ENCODE data around the gene FAAP20. TPM values are rescaled to one million over a fixed set of nuclear protein-coding genes. Genes with fewer than 3 reads are reported as not detected.

The FAAP20 gene
- total RNA-seq, 2 donors from 2014 or later = 44.6 to 48.6 TPM

- Mint-ChIP-seq H3K27ac (no peak overlapping the region), H3K36me3 (ENCODE audit: low read depth) (no peaks in the 10 kb centered on the region), H3K4me3 (no peak overlapping the region), H3K27me3 (no peaks in the 10 kb centered on the region), H3K4me1 (peaks cover 2% of the 10 kb centered on the region)
- H3K9me3 ChIP-seq (ENCODE audit: control insufficient read depth, low read length, poor library complexity, severe bottlenecking) = no peaks in the 10 kb centered on the region
- DNase-seq (no peak), ATAC-seq (no peak)
Observed at GRCh38 chr1:2169200-2169836, 25.3 kb downstream of the FAAP20 start.

- no peak for ATAC-seq
- no peak overlapping the region for H3K4me3 Mint-ChIP-seq
- no peak for DNase-seq
- no peaks in the 10 kb centered on the region for H3K27me3 Mint-ChIP-seq
- peaks cover 2% of the 10 kb centered on the region for H3K4me1 Mint-ChIP-seq
- H3K9me3 ChIP-seq (ENCODE audit: control insufficient read depth, low read length, poor library complexity, severe bottlenecking) = no peaks in the 10 kb centered on the region
- no peaks in the 10 kb centered on the region for H3K36me3 Mint-ChIP-seq (ENCODE audit: low read depth)
- no peak overlapping the region for H3K27ac Mint-ChIP-seq
Observed at GRCh38 chr1:2168535-2168934, 26.0 kb downstream of the FAAP20 start.

GRCh38 chr1:2168090-2168489 lies 26.5 kb downstream of the FAAP20 start:
- no peak overlapping the region for H3K27ac Mint-ChIP-seq
- ATAC-seq (no peak), DNase-seq (no peak)
- no peak overlapping the region for H3K4me3 Mint-ChIP-seq
- no peaks in the 10 kb centered on the region for H3K27me3 Mint-ChIP-seq
- no peaks in the 10 kb centered on the region for H3K9me3 ChIP-seq (ENCODE audit: control insufficient read depth, low read length, poor library complexity, severe bottlenecking)
- H3K36me3 Mint-ChIP-seq (ENCODE audit: low read depth) = no peaks in the 10 kb centered on the region
- peaks cover 2% of the 10 kb centered on the region for H3K4me1 Mint-ChIP-seq

- DNase-seq = no peak
- Mint-ChIP-seq H3K4me3 (no peak overlapping the region), H3K36me3 (ENCODE audit: low read depth) (no peaks in the 10 kb centered on the region), H3K27me3 (no peaks in the 10 kb centered on the region), H3K27ac (no peak overlapping the region), H3K4me1 (peaks cover 6% of the 10 kb centered on the region)
- no peaks in the 10 kb centered on the region for H3K9me3 ChIP-seq (ENCODE audit: control insufficient read depth, low read length, poor library complexity, severe bottlenecking)
- ATAC-seq = no peak
Observed at GRCh38 chr1:2166695-2167094, 27.9 kb downstream of the FAAP20 start.

- Mint-ChIP-seq H3K4me3 (no peak overlapping the region), H3K4me1 (peaks cover 6% of the 10 kb centered on the region), H3K36me3 (ENCODE audit: low read depth) (no peaks in the 10 kb centered on the region), H3K27ac (no peak overlapping the region), H3K27me3 (no peaks in the 10 kb centered on the region)
- no peak for DNase-seq
- ATAC-seq = no peak
- no peaks in the 10 kb centered on the region for H3K9me3 ChIP-seq (ENCODE audit: control insufficient read depth, low read length, poor library complexity, severe bottlenecking)
Observed at GRCh38 chr1:2166254-2166653, 28.3 kb downstream of the FAAP20 start.

- no peaks in the 10 kb centered on the region for H3K27me3 Mint-ChIP-seq
- no peak for ATAC-seq
- no peak overlapping the region for H3K27ac Mint-ChIP-seq
- DNase-seq = no peak
- peaks cover 6% of the 10 kb centered on the region for H3K4me1 Mint-ChIP-seq
- H3K4me3 Mint-ChIP-seq = no peak overlapping the region
- H3K36me3 Mint-ChIP-seq (ENCODE audit: low read depth) = no peaks in the 10 kb centered on the region
- no peaks in the 10 kb centered on the region for H3K9me3 ChIP-seq (ENCODE audit: control insufficient read depth, low read length, poor library complexity, severe bottlenecking)
Observed at GRCh38 chr1:2165646-2166045, 28.9 kb downstream of the FAAP20 start.

GRCh38 chr1:2163205-2163604 lies 31.4 kb downstream of the FAAP20 start:
- ATAC-seq (no peak), DNase-seq (no peak)
- H3K27me3 Mint-ChIP-seq = no peaks in the 10 kb centered on the region
- H3K4me3 Mint-ChIP-seq = no peak overlapping the region
- H3K9me3 ChIP-seq (ENCODE audit: control insufficient read depth, low read length, poor library complexity, severe bottlenecking) = no peaks in the 10 kb centered on the region
- peaks cover 2% of the 10 kb centered on the region for H3K36me3 Mint-ChIP-seq (ENCODE audit: low read depth)
- no peak overlapping the region for H3K27ac Mint-ChIP-seq
- H3K4me1 Mint-ChIP-seq = peaks cover 8% of the 10 kb centered on the region

GRCh38 chr1:2160451-2161300 lies 33.9 kb downstream of the FAAP20 start:
- DNase-seq = no peak
- no peaks in the 10 kb centered on the region for H3K9me3 ChIP-seq (ENCODE audit: control insufficient read depth, low read length, poor library complexity, severe bottlenecking)
- no peak overlapping the region for H3K27ac Mint-ChIP-seq

GRCh38 chr1:2159124-2159523 lies 35.4 kb downstream of the FAAP20 start:
- H3K4me1 Mint-ChIP-seq = peaks cover 8% of the 10 kb centered on the region
- H3K9me3 ChIP-seq (ENCODE audit: control insufficient read depth, low read length, poor library complexity, severe bottlenecking) = no peaks in the 10 kb centered on the region
- no peak for DNase-seq
- H3K4me3 Mint-ChIP-seq = no peak overlapping the region
- peaks cover 5% of the 10 kb centered on the region for H3K36me3 Mint-ChIP-seq (ENCODE audit: low read depth)
- no peaks in the 10 kb centered on the region for H3K27me3 Mint-ChIP-seq
- peak overlapping the region; percentile 2 for H3K27ac Mint-ChIP-seq
- no peak for ATAC-seq

More at GRCh38 chr1:2160451-2161300, 33.9 kb downstream of the FAAP20 start:
- H3K4me1 Mint-ChIP-seq = peaks cover 8% of the 10 kb centered on the region
- H3K36me3 Mint-ChIP-seq (ENCODE audit: low read depth) = peaks cover 2% of the 10 kb centered on the region
- H3K4me3 Mint-ChIP-seq = no peak overlapping the region
- H3K27me3 Mint-ChIP-seq = no peaks in the 10 kb centered on the region
- no peak for ATAC-seq

- ATAC-seq (no peak), DNase-seq (no peak)
- H3K4me3 Mint-ChIP-seq = no peak overlapping the region
- H3K4me1 Mint-ChIP-seq = peaks cover 8% of the 10 kb centered on the region
- peaks cover 5% of the 10 kb centered on the region for H3K36me3 Mint-ChIP-seq (ENCODE audit: low read depth)
- H3K27ac Mint-ChIP-seq = no peak overlapping the region
- no peaks in the 10 kb centered on the region for H3K9me3 ChIP-seq (ENCODE audit: control insufficient read depth, low read length, poor library complexity, severe bottlenecking)
- H3K27me3 Mint-ChIP-seq = no peaks in the 10 kb centered on the region
Observed at GRCh38 chr1:2158272-2158671, 36.3 kb downstream of the FAAP20 start.

GRCh38 chr1:2157856-2158255 lies 36.7 kb downstream of the FAAP20 start:
- H3K4me1 Mint-ChIP-seq = peaks cover 6% of the 10 kb centered on the region
- no peak for DNase-seq
- peaks cover 5% of the 10 kb centered on the region for H3K36me3 Mint-ChIP-seq (ENCODE audit: low read depth)
- H3K4me3 Mint-ChIP-seq = no peak overlapping the region
- no peaks in the 10 kb centered on the region for H3K9me3 ChIP-seq (ENCODE audit: control insufficient read depth, low read length, poor library complexity, severe bottlenecking)
- no peak for ATAC-seq
- no peaks in the 10 kb centered on the region for H3K27me3 Mint-ChIP-seq
- no peak overlapping the region for H3K27ac Mint-ChIP-seq

GRCh38 chr1:2156866-2157265 lies 37.7 kb downstream of the FAAP20 start:
- H3K4me3 Mint-ChIP-seq = no peak overlapping the region
- ATAC-seq (no peak), DNase-seq (no peak)
- no peak overlapping the region for H3K27ac Mint-ChIP-seq
- peaks cover 7% of the 10 kb centered on the region for H3K36me3 Mint-ChIP-seq (ENCODE audit: low read depth)
- no peaks in the 10 kb centered on the region for H3K9me3 ChIP-seq (ENCODE audit: control insufficient read depth, low read length, poor library complexity, severe bottlenecking)
- H3K4me1 Mint-ChIP-seq = peaks cover 4% of the 10 kb centered on the region
- no peaks in the 10 kb centered on the region for H3K27me3 Mint-ChIP-seq

GRCh38 chr1:2155788-2156187 lies 38.8 kb downstream of the FAAP20 start:
- Mint-ChIP-seq H3K4me3 (no peak overlapping the region), H3K27me3 (no peaks in the 10 kb centered on the region), H3K36me3 (ENCODE audit: low read depth) (peaks cover 7% of the 10 kb centered on the region), H3K4me1 (peaks cover 4% of the 10 kb centered on the region), H3K27ac (no peak overlapping the region)
- H3K9me3 ChIP-seq (ENCODE audit: control insufficient read depth, low read length, poor library complexity, severe bottlenecking) = no peaks in the 10 kb centered on the region
- DNase-seq (no peak), ATAC-seq (no peak)

Data from T-helper 17 cell (primary cell).